ENCODE results near the gene BMPER.

BMPER gene

GRCh38 chr7:34078864-34079263 is 173.5 kb downstream of the BMPER start:
- TF ChIP-seq CTCF (IDR thresholded peaks at IDR 0.05; ENCODE audit: insufficient read depth, low read length, poor library complexity, severe bottlenecking): no peak

GRCh38 chr7:34080513-34080912 is 175.2 kb downstream of the BMPER start:
- Histone ChIP-seq H3K4me3 (replicated peaks; ENCODE audit: low read depth, low read length) (no peak overlapping the region), H3K27me3 (replicated peaks; ENCODE audit: control insufficient read depth, insufficient read depth, low read length) (no peaks in the 10 kb centered on the region), H3K36me3 (ENCODE audit: control insufficient read depth, insufficient read depth, low read length) (no peaks in the 10 kb centered on the region)
- TF ChIP-seq CTCF (IDR thresholded peaks at IDR 0.05; ENCODE audit: insufficient read depth, low read length, poor library complexity, severe bottlenecking): no peak
- no peak for DNase-seq (ENCODE audit: extremely low read depth, insufficient read length)

More at GRCh38 chr7:34078864-34079263, 173.5 kb downstream of the BMPER start:
- Histone ChIP-seq H3K4me3 (replicated peaks; ENCODE audit: low read depth, low read length) (no peak overlapping the region), H3K27me3 (replicated peaks; ENCODE audit: control insufficient read depth, insufficient read depth, low read length) (no peaks in the 10 kb centered on the region), H3K36me3 (ENCODE audit: control insufficient read depth, insufficient read depth, low read length) (no peaks in the 10 kb centered on the region)
- no peak for DNase-seq (ENCODE audit: extremely low read depth, insufficient read length)

- no peak for TF ChIP-seq CTCF (IDR thresholded peaks at IDR 0.05; ENCODE audit: insufficient read depth, low read length, poor library complexity, severe bottlenecking)
These were observed 176.6 kb downstream of the BMPER start for GRCh38 chr7:34081935-34082334.

GRCh38 chr7:34083440-34083839 is 178.1 kb downstream of the BMPER start:
- Histone ChIP-seq H3K36me3 (ENCODE audit: control insufficient read depth, insufficient read depth, low read length) (no peaks in the 10 kb centered on the region), H3K4me3 (replicated peaks; ENCODE audit: low read depth, low read length) (no peak overlapping the region), H3K27me3 (replicated peaks; ENCODE audit: control insufficient read depth, insufficient read depth, low read length) (no peaks in the 10 kb centered on the region)
- no peak for TF ChIP-seq CTCF (IDR thresholded peaks at IDR 0.05; ENCODE audit: insufficient read depth, low read length, poor library complexity, severe bottlenecking)
- DNase-seq (ENCODE audit: extremely low read depth, insufficient read length): no peak

More at GRCh38 chr7:34081935-34082334, 176.6 kb downstream of the BMPER start:
- H3K4me3 ChIP-seq (replicated peaks; ENCODE audit: low read depth, low read length): no peak overlapping the region
- no peaks in the 10 kb centered on the region for H3K27me3 ChIP-seq (replicated peaks; ENCODE audit: control insufficient read depth, insufficient read depth, low read length)
- no peak for DNase-seq (ENCODE audit: extremely low read depth, insufficient read length)
- H3K36me3 ChIP-seq (ENCODE audit: control insufficient read depth, insufficient read depth, low read length): no peaks in the 10 kb centered on the region

GRCh38 chr7:34084651-34085050 is 179.3 kb downstream of the BMPER start:
- H3K36me3 ChIP-seq (ENCODE audit: control insufficient read depth, insufficient read depth, low read length): no peaks in the 10 kb centered on the region

More at GRCh38 chr7:34084651-34085050, 179.3 kb downstream of the BMPER start:
- TF ChIP-seq CTCF (IDR thresholded peaks at IDR 0.05; ENCODE audit: insufficient read depth, low read length, poor library complexity, severe bottlenecking): no peak
- H3K4me3 ChIP-seq (replicated peaks; ENCODE audit: low read depth, low read length): no peak overlapping the region
- H3K27me3 ChIP-seq (replicated peaks; ENCODE audit: control insufficient read depth, insufficient read depth, low read length): no peaks in the 10 kb centered on the region
- no peak for DNase-seq (ENCODE audit: extremely low read depth, insufficient read length)
